HL-60 (cell line): ENCODE measurements around the gene CRB1.
A peak's percentile ranks its signal among the peaks of the same experiment; 100 is the strongest.

Experiments used
- GABPA ChIP-seq: IDR thresholded peaks from 2 replicates; pipeline ENCODE4 v1.6.1; 2012; ENCODE audit warnings: low read depth
- POLR2AphosphoS5 ChIP-seq: IDR thresholded peaks from 2 replicates; pipeline ENCODE4 v1.6.1; 2012; ENCODE audit warnings: low read depth
- SPI1 ChIP-seq: IDR thresholded peaks from 2 replicates; pipeline ENCODE4 v1.6.1; 2012; ENCODE audit warnings: low read depth, mild to moderate bottlenecking, borderline replicate concordance
- TF ChIP-seq, protein P1 (sequence below): IDR thresholded peaks from one replicate; pipeline ENCODE4 v1.5.1; 2011; ENCODE audit warnings: low read length, control low read depth, inconsistent platforms; ENCODE audit not compliant: insufficient read depth
- TF ChIP-seq, protein P2 (sequence below): IDR thresholded peaks from 2 replicates; pipeline ENCODE4 v1.6.1; 2012; ENCODE audit warnings: low read depth; ENCODE audit not compliant: insufficient replicate concordance

DNA sequence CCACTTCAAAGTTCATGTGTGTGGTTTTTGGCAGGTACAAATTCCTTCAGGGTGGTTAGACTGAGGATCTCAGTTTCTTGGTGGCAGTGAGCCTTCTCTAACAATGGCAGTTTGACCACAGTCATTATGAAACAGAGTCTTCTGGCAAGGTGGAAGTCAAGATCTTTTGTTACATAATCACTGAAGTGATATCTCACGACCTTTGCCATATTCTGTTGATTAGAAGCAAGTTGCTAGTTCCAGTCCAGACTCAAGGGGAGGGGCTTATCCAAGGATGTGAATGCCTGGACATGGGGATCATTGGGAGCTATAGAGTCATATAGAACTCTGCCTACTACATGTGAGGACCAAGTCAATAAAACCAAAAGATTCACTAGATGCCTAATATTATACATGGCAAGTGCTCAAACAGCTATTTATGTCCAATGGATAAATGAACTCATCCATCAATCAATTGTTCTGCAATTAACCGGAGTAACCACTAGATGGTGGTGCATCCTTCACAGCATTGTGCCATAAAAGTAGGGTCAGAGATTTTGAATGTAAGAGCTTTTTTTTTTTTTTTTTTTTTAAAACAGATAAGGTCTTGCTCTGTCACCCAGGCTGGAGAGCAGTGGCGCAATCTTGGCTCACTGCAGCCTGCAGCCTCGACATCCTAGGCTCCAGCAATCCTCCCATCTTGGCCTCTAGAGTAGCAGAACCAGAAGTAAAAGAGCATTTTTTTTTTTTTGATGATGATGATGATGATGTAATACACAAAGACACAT, 131.9 kb downstream of the CRB1 start:
- TF ChIP-seq, protein P1, sequence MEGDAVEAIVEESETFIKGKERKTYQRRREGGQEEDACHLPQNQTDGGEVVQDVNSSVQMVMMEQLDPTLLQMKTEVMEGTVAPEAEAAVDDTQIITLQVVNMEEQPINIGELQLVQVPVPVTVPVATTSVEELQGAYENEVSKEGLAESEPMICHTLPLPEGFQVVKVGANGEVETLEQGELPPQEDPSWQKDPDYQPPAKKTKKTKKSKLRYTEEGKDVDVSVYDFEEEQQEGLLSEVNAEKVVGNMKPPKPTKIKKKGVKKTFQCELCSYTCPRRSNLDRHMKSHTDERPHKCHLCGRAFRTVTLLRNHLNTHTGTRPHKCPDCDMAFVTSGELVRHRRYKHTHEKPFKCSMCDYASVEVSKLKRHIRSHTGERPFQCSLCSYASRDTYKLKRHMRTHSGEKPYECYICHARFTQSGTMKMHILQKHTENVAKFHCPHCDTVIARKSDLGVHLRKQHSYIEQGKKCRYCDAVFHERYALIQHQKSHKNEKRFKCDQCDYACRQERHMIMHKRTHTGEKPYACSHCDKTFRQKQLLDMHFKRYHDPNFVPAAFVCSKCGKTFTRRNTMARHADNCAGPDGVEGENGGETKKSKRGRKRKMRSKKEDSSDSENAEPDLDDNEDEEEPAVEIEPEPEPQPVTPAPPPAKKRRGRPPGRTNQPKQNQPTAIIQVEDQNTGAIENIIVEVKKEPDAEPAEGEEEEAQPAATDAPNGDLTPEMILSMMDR = peak; percentile 37
- 0 out of 2 replicates have a peak, but pooled peaks have one; percentile 21 for TF ChIP-seq GABPA
- TF ChIP-seq, protein P2, sequence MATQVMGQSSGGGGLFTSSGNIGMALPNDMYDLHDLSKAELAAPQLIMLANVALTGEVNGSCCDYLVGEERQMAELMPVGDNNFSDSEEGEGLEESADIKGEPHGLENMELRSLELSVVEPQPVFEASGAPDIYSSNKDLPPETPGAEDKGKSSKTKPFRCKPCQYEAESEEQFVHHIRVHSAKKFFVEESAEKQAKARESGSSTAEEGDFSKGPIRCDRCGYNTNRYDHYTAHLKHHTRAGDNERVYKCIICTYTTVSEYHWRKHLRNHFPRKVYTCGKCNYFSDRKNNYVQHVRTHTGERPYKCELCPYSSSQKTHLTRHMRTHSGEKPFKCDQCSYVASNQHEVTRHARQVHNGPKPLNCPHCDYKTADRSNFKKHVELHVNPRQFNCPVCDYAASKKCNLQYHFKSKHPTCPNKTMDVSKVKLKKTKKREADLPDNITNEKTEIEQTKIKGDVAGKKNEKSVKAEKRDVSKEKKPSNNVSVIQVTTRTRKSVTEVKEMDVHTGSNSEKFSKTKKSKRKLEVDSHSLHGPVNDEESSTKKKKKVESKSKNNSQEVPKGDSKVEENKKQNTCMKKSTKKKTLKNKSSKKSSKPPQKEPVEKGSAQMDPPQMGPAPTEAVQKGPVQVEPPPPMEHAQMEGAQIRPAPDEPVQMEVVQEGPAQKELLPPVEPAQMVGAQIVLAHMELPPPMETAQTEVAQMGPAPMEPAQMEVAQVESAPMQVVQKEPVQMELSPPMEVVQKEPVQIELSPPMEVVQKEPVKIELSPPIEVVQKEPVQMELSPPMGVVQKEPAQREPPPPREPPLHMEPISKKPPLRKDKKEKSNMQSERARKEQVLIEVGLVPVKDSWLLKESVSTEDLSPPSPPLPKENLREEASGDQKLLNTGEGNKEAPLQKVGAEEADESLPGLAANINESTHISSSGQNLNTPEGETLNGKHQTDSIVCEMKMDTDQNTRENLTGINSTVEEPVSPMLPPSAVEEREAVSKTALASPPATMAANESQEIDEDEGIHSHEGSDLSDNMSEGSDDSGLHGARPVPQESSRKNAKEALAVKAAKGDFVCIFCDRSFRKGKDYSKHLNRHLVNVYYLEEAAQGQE = no peak
- TF ChIP-seq SPI1 = no peak
- peak; percentile 23; the same call in 1 of the 2 replicates for TF ChIP-seq POLR2AphosphoS5
